ENCODE measurements around the gene GLI3. TPM values are rescaled to one million over a fixed set of nuclear protein-coding genes. Genes with fewer than 3 reads are reported as not detected.
A peak's percentile ranks its signal among the peaks of the same experiment; 100 is the strongest.

GLI3 gene
- total RNA-seq, 6 experiments from 2014 or later: 0.12 to 0.95 (median 0.21) TPM

GRCh38 chr7:41977151-41977651 lies 259.8 kb downstream of the GLI3 start:
- ATAC-seq (peak; percentile 60 to 71 (median 62)), DNase-seq (no peak)
- Histone ChIP-seq H3K9me3 (no peaks in the 10 kb centered on the region), H3K4me3 (no peak overlapping the region), H3K27me3 (no peaks in the 10 kb centered on the region), H3K4me1 (peaks cover 0 to 26% (median 0%) of the 10 kb centered on the region in 4 donors), H3K27ac (no peak overlapping the region), H3K36me3 (no peaks in the 10 kb centered on the region)
- intact Hi-C loops (cut with DNase I): no loop called here
- whole genome bisulfite sequencing (ENCODE audit: insufficient coverage, low coverage, low lambda C conversion rate, missing lambda C conversion rate): 34% methylated on average over 9 of the region's 9 CpGs
- no peak for TF ChIP-seq POLR2A (IDR thresholded peaks at IDR 0.05)
- peak; percentile 45 to 68 (median 60) for TF ChIP-seq CTCF (IDR thresholded peaks at IDR 0.05)

GRCh38 chr7:41976411-41976810 lies 260.6 kb downstream of the GLI3 start:
- DNase-seq (no peak), ATAC-seq (no peak)
- H3K4me1 ChIP-seq: peaks cover 0 to 26% (median 0%) of the 10 kb centered on the region in 4 donors
- no peak overlapping the region for H3K27ac ChIP-seq
- intact Hi-C loops (cut with DNase I): no loop called here
- H3K4me3 ChIP-seq: no peak overlapping the region
- H3K36me3 ChIP-seq: no peaks in the 10 kb centered on the region
- WGBS (ENCODE audit: insufficient coverage, low coverage, low lambda C conversion rate, missing lambda C conversion rate): 45% methylated on average over 2 of the region's 2 CpGs
- no peaks in the 10 kb centered on the region for H3K27me3 ChIP-seq
- TF ChIP-seq CTCF (IDR thresholded peaks at IDR 0.05) (no peak), POLR2A (IDR thresholded peaks at IDR 0.05) (no peak)
- no peaks in the 10 kb centered on the region for H3K9me3 ChIP-seq

GRCh38 chr7:41975849-41976248 lies 261.2 kb downstream of the GLI3 start:
- DNase-seq: no peak
- no peaks in the 10 kb centered on the region for H3K27me3 ChIP-seq
- intact Hi-C loops (cut with DNase I): no loop called here
- no peak overlapping the region for H3K27ac ChIP-seq
- TF ChIP-seq CTCF (IDR thresholded peaks at IDR 0.05) (no peak), POLR2A (IDR thresholded peaks at IDR 0.05) (no peak)
- ATAC-seq: peak in 3 of 4 donors; percentile 43 to 55 (median 45)
- H3K36me3 ChIP-seq: no peaks in the 10 kb centered on the region
- no peak overlapping the region for H3K4me3 ChIP-seq
- no peaks in the 10 kb centered on the region for H3K9me3 ChIP-seq
- H3K4me1 ChIP-seq: peaks cover 0 to 26% (median 0%) of the 10 kb centered on the region in 4 donors

GRCh38 chr7:41974870-41975557 lies 262.0 kb downstream of the GLI3 start:
- 76% methylated on average over 4 of the region's 4 CpGs for WGBS (ENCODE audit: insufficient coverage, low coverage, low lambda C conversion rate, missing lambda C conversion rate)
- Histone ChIP-seq H3K4me3 (no peak overlapping the region), H3K27ac (no peak overlapping the region), H3K9me3 (no peaks in the 10 kb centered on the region), H3K36me3 (no peaks in the 10 kb centered on the region), H3K4me1 (peaks cover 0 to 25% (median 0%) of the 10 kb centered on the region in 4 donors), H3K27me3 (no peaks in the 10 kb centered on the region)
- intact Hi-C loops (cut with DNase I): no loop called here
- no peak for TF ChIP-seq POLR2A (IDR thresholded peaks at IDR 0.05)
- TF ChIP-seq CTCF (IDR thresholded peaks at IDR 0.05): no peak
- ATAC-seq (no peak), DNase-seq (no peak)
